ENCODE data around the gene LEFTY2. TPM values are rescaled to one million over a fixed set of nuclear protein-coding genes. Genes with fewer than 3 reads are reported as not detected.
A peak's percentile ranks its signal among the peaks of the same experiment; 100 is the strongest.

The LEFTY2 gene
- total and polyA plus RNA-seq, 2 donors (not counting 3 experiments of a cell fraction or from before 2014, with no cell fraction given) = 0.06 TPM; not detected in 1

DNA sequence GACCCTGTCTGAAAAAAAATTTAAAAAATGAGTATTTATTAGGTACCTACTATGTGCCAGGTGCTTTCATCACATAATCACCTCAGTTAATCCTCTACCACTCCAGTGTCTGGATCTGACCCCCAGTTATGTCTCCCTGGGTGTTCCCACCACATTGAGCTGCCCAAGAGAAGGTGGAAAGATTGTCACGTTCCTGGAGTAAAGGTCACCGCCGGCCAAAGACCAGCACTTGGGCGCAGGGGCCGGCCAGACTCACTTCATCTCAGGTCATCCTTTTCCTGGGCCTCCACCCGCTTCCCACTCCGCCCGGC is 17.7 kb downstream of the LEFTY2 start:
- H3K9ac ChIP-seq (replicated peaks; ENCODE audit: extremely low read depth, insufficient read depth, low read length) = peak overlapping the region; percentile 74
- no peak for DNase-seq (ENCODE audit: low read depth, low spot score)
- dilution Hi-C loops (cut with MboI; ENCODE audit: extremely low pct_ligation_motif_present, low sequenced_read_pairs) (no loop called here), intact Hi-C loops (cut with micrococcal nuclease) (loop anchor here (5.0 kb wide), 1 partner anchor 139 kb away; the partner anchor contains the start of gene H3-3A)
- CTCF ChIA-PET = interaction anchor here (1.2 to 1.5 kb wide), 5 partner anchors 12 to 449 kb away, joined by 3 to 10 read pairs (median 5); no protein-coding TSS in a partner anchor
- FAIRE-seq = peak; percentile 54
- H3K36me3 ChIP-seq (ENCODE audit: control insufficient read depth in 2 of 2, extremely low read depth in 1 of 2, insufficient read depth in 2 of 2, low read length in 2 of 2) = peaks cover 2 to 10% of the 10 kb centered on the region in 2 experiments
- peak overlapping the region; percentile 45 for H3K27ac ChIP-seq (ENCODE audit: insufficient read depth, low read depth, low read length)
- peak overlapping the region; percentile 15 to 69 (median 59) for H3K4me3 ChIP-seq (replicated peaks in 1 of 3; ENCODE audit: insufficient read depth in 1 of 3, low read depth in 1 of 3, low read length in 3 of 3)
- TF ChIP-seq POLR2A (IDR thresholded peaks at IDR 0.05; ENCODE audit: low read depth, low read length) (no peak), JUN (IDR thresholded peaks at IDR 0.05; ENCODE audit: borderline replicate concordance, insufficient read depth, insufficient read length, low read depth) (no peak), MYC (IDR thresholded peaks at IDR 0.05; ENCODE audit: low read depth, low read length) (no peak)
- POLR2A ChIA-PET = interaction anchor here (0.8 kb wide), 1 partner anchor 478 kb away, joined by 3 read pairs; no protein-coding TSS in a partner anchor
- H3K9me1 ChIP-seq (replicated peaks; ENCODE audit: control insufficient read depth, extremely low read depth, insufficient read depth, low read length) = no peaks in the 10 kb centered on the region
- no TSS peak for BruUV-seq (replicated peaks)
- H3K4me1 ChIP-seq (ENCODE audit: control insufficient read depth, extremely low read depth, insufficient read depth, low read length) = peaks cover 19% of the 10 kb centered on the region
- peak overlapping the region; percentile 6 for H2AFZ ChIP-seq (ENCODE audit: low read depth, low read length)
- no peaks in the 10 kb centered on the region for H3K27me3 ChIP-seq (ENCODE audit: control insufficient read depth in 2 of 2, insufficient read depth in 2 of 2, low read length in 2 of 2)
- H3K9me3 ChIP-seq (replicated peaks; ENCODE audit: control insufficient read depth, insufficient read depth, low read length) = no peaks in the 10 kb centered on the region
- H3K79me2 ChIP-seq (ENCODE audit: control insufficient read depth, insufficient read depth, low read length) = peaks cover 22% of the 10 kb centered on the region
- no peaks in the 10 kb centered on the region for H4K20me1 ChIP-seq (replicated peaks; ENCODE audit: control insufficient read depth, extremely low read depth, insufficient read depth, low read length)
- peak overlapping the region; percentile 57 for H3K4me2 ChIP-seq (ENCODE audit: insufficient read depth, low read length)

DNA sequence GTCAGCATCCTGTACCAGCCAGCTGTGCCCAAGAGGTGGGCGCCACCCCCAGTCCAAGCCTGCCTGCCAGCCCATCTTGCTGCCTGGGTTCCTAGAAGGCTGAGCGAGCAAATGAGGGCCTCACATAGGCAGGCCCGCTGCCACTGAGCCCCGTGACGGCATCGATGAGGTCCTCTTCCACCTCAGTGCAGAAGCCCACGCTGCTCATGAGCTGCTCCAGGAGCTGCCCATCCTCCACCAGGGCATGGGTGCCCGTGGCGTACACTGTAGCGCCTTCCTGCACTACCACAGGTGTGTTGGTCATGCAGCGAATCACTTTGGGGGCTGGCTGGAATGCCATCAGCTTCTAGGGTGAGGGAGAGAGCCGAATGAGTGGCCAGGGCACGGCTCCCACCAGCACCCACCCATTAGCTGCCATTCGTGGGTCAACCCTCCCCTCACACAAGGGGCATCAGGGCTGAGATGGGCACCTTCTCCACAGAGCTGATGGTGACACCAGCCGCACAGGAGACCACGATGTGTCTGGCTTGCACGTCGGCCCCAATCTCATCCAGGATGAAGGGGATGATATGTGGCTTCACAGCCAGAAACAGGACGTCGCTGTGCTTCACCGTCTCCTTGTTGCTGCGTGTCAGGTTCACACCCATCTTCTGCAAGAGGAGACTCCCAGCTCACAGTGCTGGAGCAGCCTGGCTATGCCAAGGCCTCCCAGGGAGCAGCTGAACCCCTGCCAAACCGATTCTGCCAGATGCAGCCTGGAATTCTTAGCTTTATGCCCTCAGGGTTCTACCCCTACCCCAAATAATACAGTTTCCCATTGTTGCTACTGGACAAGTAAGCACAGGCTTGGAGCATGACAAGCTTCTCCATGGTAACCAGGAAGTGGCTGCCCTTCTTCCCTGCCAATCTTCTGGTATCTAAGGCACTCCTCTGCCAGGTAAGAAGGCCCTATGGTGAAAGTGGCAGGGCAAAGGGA is 19.0 kb downstream of the LEFTY2 start:
- Histone ChIP-seq H3K79me2 (ENCODE audit: control insufficient read depth, insufficient read depth, low read length) (peaks cover 22% of the 10 kb centered on the region), H3K9me1 (replicated peaks; ENCODE audit: control insufficient read depth, extremely low read depth, insufficient read depth, low read length) (no peaks in the 10 kb centered on the region), H3K27ac (ENCODE audit: insufficient read depth, low read depth, low read length) (no peak overlapping the region), H3K4me2 (ENCODE audit: insufficient read depth, low read length) (no peak overlapping the region), H2AFZ (ENCODE audit: low read depth, low read length) (no peak overlapping the region), H3K9ac (replicated peaks; ENCODE audit: extremely low read depth, insufficient read depth, low read length) (no peak overlapping the region), H3K4me3 (replicated peaks in 1 of 3; ENCODE audit: insufficient read depth in 1 of 3, low read depth in 1 of 3, low read length in 3 of 3) (no peak overlapping the region), H3K27me3 (ENCODE audit: control insufficient read depth in 2 of 2, insufficient read depth in 2 of 2, low read length in 2 of 2) (no peaks in the 10 kb centered on the region), H4K20me1 (replicated peaks; ENCODE audit: control insufficient read depth, extremely low read depth, insufficient read depth, low read length) (no peaks in the 10 kb centered on the region), H3K9me3 (replicated peaks; ENCODE audit: control insufficient read depth, insufficient read depth, low read length) (no peaks in the 10 kb centered on the region), H3K4me1 (ENCODE audit: control insufficient read depth, extremely low read depth, insufficient read depth, low read length) (peaks cover 19% of the 10 kb centered on the region), H3K36me3 (ENCODE audit: control insufficient read depth in 2 of 2, extremely low read depth in 1 of 2, insufficient read depth in 2 of 2, low read length in 2 of 2) (peaks cover 2 to 10% of the 10 kb centered on the region in 2 experiments)
- intact Hi-C loops (cut with micrococcal nuclease) = loop anchor here (5.0 kb wide), 1 partner anchor 140 kb away; the partner anchor contains the start of gene H3-3A
- CTCF ChIA-PET = interaction anchor here (1.0 to 1.6 kb wide), 2 partner anchors 9 to 447 kb away, joined by 3 to 5 read pairs; no protein-coding TSS in a partner anchor
- no peak for TF ChIP-seq POLR2AphosphoS5 (IDR thresholded peaks at IDR 0.05; ENCODE audit: insufficient read depth, low read depth, low read length)
- TF ChIP-seq POLR2A (IDR thresholded peaks at IDR 0.05; ENCODE audit: low read depth, low read length) = peak; percentile 15
- TF ChIP-seq, protein P1, sequence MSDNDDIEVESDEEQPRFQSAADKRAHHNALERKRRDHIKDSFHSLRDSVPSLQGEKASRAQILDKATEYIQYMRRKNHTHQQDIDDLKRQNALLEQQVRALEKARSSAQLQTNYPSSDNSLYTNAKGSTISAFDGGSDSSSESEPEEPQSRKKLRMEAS (IDR thresholded peaks at IDR 0.05; ENCODE audit: insufficient read depth, insufficient read length) = no peak
- no TSS peak for BruUV-seq (replicated peaks)
- no peak for DNase-seq (ENCODE audit: low read depth, low spot score)
- POLR2A ChIA-PET = interaction anchor here (0.6 kb wide), 1 partner anchor 301 kb away, joined by 3 read pairs; no protein-coding TSS in a partner anchor
- no peak for FAIRE-seq
- dilution Hi-C loops (cut with MboI; ENCODE audit: extremely low pct_ligation_motif_present, low sequenced_read_pairs) = no loop called here
